Spleen (tissue), 11 donors: ENCODE measurements around the gene TAS1R3. TPM values are rescaled to one million over a fixed set of nuclear protein-coding genes. Genes with fewer than 3 reads are reported as not detected.

ENCODE experiments used
- DNase-seq: peaks from one replicate; pipeline ENCODE4 v3.0.0-alpha.2; 2020
- H3K27ac ChIP-seq, 8 donors: fragments of 200-600 bp; sonication (generic) in 7 of 8; 1 replicate in 4 of 8; 2 replicates in 4 of 8; pipeline versions ENCODE4 v1.5.0 to v1.8.0; 2016 to 2021; ENCODE audit warnings: inconsistent platforms in 4 of 8, mild to moderate bottlenecking in 4 of 8, moderate library complexity in 1 of 8
- H3K27me3 ChIP-seq, 7 donors: fragments of 200-600 bp; sonication (generic) in 6 of 7; replicated peaks in 1 of 7; 1 replicate in 4 of 7; 2 replicates in 3 of 7; pipeline versions ENCODE4 v1.5.0 to v1.8.0; 2016 to 2021; ENCODE audit warnings: inconsistent platforms in 3 of 7, mild to moderate bottlenecking in 1 of 7
- H3K36me3 ChIP-seq, 6 donors: fragments of 200-600 bp; sonication (generic) in 5 of 6; 1 replicate in 4 of 6; 2 replicates in 2 of 6; pipeline versions ENCODE4 v1.5.0 to v1.8.0; 2016 to 2021; ENCODE audit warnings: inconsistent platforms in 2 of 6
- H3K4me1 ChIP-seq, 6 donors: fragments of 200-600 bp; sonication (generic) in 5 of 6; 1 replicate in 3 of 6; 2 replicates in 3 of 6; pipeline versions ENCODE4 v1.5.0 to v1.8.0; 2016 to 2021; ENCODE audit warnings: inconsistent platforms in 3 of 6
- H3K4me3 ChIP-seq, 8 donors: fragments of 200-600 bp; sonication (generic) in 7 of 8; 1 replicate in 4 of 8; 2 replicates in 4 of 8; pipeline versions ENCODE4 v1.5.0 to v1.8.0; 2016 to 2021; ENCODE audit warnings: inconsistent platforms in 4 of 8, mild to moderate bottlenecking in 4 of 8, moderate library complexity in 2 of 8
- H3K9me3 ChIP-seq, 8 donors: fragments of 200-600 bp; sonication (generic) in 7 of 8; 1 replicate in 4 of 8; 2 replicates in 4 of 8; pipeline versions ENCODE4 v1.5.0 to v1.8.0; 2016 to 2021; ENCODE audit warnings: inconsistent platforms in 4 of 8
- CTCF ChIP-seq, 11 experiments: fragments of 200-600 bp in 7 of 11; fragments of 450-650 bp in 4 of 11; sonication (generic) in 4 of 11; IDR thresholded peaks in 8 of 11; conservative IDR thresholded peaks in 3 of 11; 1 replicate in 7 of 11; 2 replicates in 4 of 11; pipeline versions ENCODE4 v1.4.0 to v1.8.0; 2016 to 2021; ENCODE audit warnings: antibody characterized with exemption in 11 of 11, inconsistent platforms in 4 of 11, mild to moderate bottlenecking in 1 of 11
- POLR2A ChIP-seq, 3 donors: fragments of 450-650 bp; IDR thresholded peaks; one replicate each; pipeline ENCODE4 v1.5.1; 2017; ENCODE audit warnings: antibody characterized with exemption in 3 of 3, mild to moderate bottlenecking in 1 of 3
- POLR2AphosphoS5 ChIP-seq, 3 donors: sonication (generic); formaldehyde crosslinking; IDR thresholded peaks; one replicate each; pipeline ENCODE4 v1.5.1; 2017; ENCODE audit warnings: antibody characterized with exemption in 3 of 3
- WGBS, 5 donors: extraction: QIAGEN DNeasy Blood & Tissue Kit in 3 of 5; methylation state at CpG; one replicate each; pipeline versions ENCODE4 v1.1.5 to v1.1.7; 2013 to 2018; 5-methylcytosine and 5-hydroxymethylcytosine counted together
- intact Hi-C: fragments of 100-400 bp; cut with DNase I; formaldehyde crosslinking; loops from one replicate; pipeline ENCODE4 v1.15.0; 2023; ENCODE audit warnings: low total_unique reads
- polyA plus RNA-seq, 3 donors: library from polyadenylated mRNA; stranded (reverse); fragments of 200-250 nt; gene quantifications; one replicate each; pipeline ENCODE4 v1.2.1, GENCODE V29; 2013
- total RNA-seq, 7 donors: library from RNA; depleted of rRNA in 3 of 7; stranded (reverse); fragments of >200 nt in 3 of 7; fragmentation: NEBNext Ultra II Directional in 4 of 7; extraction: Animal tissue kit (Norgen Biotek cat#: 25700) in 4 of 7; gene quantifications; one replicate each; pipeline versions ENCODE4 v1.1.0 to v1.2.1, GENCODE V29; 2016 to 2021
- donor health status: healthy with polysubstance abuse.
- donor health status: DM: no; HTN: no; CAD: no; lungs with moderate emphysema.
- donor health status: DM: no; HTN: no; CAD: no.
- donor health status: Bipolar disorder and iron deficiency.
- donor health status: healthy.
- donor health status: DM: no; HTN: no; CAD: no.
- donor health status: DM: yes; HTN: yes; CAD: no.

TAS1R3 gene
- total and polyA plus RNA-seq, 10 donors: 0.23 to 5.9 (median 2.2) TPM

DNA sequence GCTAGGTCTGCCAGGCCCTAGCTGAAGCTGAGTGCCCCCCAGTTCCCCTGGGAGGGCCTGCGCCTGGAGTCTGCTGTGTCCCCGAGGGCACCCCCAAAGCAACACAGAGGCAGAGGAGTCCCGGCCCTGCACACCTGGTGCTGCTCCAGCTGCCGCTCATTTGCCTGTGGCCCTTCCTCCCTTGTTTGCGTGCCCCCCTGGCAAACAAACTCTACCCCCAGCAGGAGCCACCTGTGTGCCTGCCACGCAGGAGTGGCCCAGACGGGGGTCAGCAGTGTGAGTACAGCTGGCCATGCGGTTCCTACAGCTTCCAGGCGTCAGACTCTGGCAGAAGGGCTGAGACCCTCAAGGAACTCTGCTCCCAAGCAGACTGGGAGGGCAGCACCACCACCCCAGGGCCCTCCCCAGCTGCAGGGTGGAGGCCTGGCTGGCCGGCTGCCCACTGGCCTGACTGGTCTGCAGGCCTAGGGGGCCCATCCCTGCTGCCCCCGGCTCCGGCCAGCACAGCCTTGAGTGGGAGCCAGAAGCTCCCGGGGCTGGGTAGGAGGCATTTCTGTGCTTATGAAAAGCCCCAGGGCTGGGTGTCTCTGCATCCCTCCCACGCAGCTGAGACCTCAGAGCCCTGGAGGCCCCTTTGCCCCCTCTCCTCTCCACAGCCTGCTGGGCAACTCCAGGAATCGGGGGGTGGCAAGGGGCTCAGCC lies 563 bp upstream of the TAS1R3 start:
- Histone ChIP-seq H3K9me3 (no peaks in the 10 kb centered on the region), H3K27ac (peak overlapping the region in 5 of 8 donors; percentile 31 to 79 (median 46)), H3K36me3 (peaks cover 0 to 38% (median 21%) of the 10 kb centered on the region in 6 donors), H3K4me1 (peaks cover 6 to 77% (median 52%) of the 10 kb centered on the region in 6 donors), H3K27me3 (no peaks in the 10 kb centered on the region), H3K4me3 (no peak overlapping the region)
- 72 to 77% (median 76%) methylated on average over 6 to 15 of the region's 15 CpGs for WGBS, 5 donors
- DNase-seq: no peak
- intact Hi-C loops: no loop called here
- TF ChIP-seq POLR2AphosphoS5 (IDR thresholded peaks at IDR 0.05) (peak in 2 of 3 donors; percentile 14 to 34), POLR2A (IDR thresholded peaks at IDR 0.05) (no peak)

DNA sequence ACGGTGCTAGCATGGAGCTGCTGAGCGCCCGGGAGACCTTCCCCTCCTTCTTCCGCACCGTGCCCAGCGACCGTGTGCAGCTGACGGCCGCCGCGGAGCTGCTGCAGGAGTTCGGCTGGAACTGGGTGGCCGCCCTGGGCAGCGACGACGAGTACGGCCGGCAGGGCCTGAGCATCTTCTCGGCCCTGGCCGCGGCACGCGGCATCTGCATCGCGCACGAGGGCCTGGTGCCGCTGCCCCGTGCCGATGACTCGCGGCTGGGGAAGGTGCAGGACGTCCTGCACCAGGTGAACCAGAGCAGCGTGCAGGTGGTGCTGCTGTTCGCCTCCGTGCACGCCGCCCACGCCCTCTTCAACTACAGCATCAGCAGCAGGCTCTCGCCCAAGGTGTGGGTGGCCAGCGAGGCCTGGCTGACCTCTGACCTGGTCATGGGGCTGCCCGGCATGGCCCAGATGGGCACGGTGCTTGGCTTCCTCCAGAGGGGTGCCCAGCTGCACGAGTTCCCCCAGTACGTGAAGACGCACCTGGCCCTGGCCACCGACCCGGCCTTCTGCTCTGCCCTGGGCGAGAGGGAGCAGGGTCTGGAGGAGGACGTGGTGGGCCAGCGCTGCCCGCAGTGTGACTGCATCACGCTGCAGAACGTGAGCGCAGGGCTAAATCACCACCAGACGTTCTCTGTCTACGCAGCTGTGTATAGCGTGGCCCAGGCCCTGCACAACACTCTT lies 1.1 kb downstream of the TAS1R3 start:
- no peak for DNase-seq
- 86 to 90% (median 88%) methylated on average over 40 to 57 of the region's 57 CpGs for WGBS, 5 donors
- Histone ChIP-seq H3K27me3 (no peaks in the 10 kb centered on the region), H3K36me3 (peaks cover 0 to 41% (median 17%) of the 10 kb centered on the region in 6 donors), H3K4me1 (peaks cover 0 to 63% (median 36%) of the 10 kb centered on the region in 6 donors), H3K27ac (no peak overlapping the region), H3K9me3 (no peaks in the 10 kb centered on the region), H3K4me3 (no peak overlapping the region)
- intact Hi-C loops: no loop called here
- no peak for TF ChIP-seq CTCF (IDR thresholded peaks at IDR 0.05 in 8 of 11, conservative IDR thresholded peaks at IDR 0.05 in 3 of 11)
- peak in 2 of 3 donors; percentile 20 to 35 for TF ChIP-seq POLR2AphosphoS5 (IDR thresholded peaks at IDR 0.05)
- no peak for TF ChIP-seq POLR2A (IDR thresholded peaks at IDR 0.05)

DNA sequence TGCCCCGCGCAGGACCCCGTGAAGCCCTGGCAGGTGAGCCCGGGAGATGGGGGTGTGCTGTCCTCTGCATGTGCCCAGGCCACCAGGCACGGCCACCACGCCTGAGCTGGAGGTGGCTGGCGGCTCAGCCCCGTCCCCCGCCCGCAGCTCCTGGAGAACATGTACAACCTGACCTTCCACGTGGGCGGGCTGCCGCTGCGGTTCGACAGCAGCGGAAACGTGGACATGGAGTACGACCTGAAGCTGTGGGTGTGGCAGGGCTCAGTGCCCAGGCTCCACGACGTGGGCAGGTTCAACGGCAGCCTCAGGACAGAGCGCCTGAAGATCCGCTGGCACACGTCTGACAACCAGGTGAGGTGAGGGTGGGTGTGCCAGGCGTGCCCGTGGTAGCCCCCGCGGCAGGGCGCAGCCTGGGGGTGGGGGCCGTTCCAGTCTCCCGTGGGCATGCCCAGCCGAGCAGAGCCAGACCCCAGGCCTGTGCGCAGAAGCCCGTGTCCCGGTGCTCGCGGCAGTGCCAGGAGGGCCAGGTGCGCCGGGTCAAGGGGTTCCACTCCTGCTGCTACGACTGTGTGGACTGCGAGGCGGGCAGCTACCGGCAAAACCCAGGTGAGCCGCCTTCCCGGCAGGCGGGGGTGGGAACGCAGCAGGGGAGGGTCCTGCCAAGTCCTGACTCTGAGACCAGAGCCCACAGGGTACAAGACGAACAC lies 1.8 kb downstream of the TAS1R3 start:
- H3K4me3 ChIP-seq: no peak overlapping the region
- H3K27ac ChIP-seq: no peak overlapping the region
- intact Hi-C loops: no loop called here
- DNase-seq: no peak
- H3K4me1 ChIP-seq: peaks cover 0 to 56% (median 29%) of the 10 kb centered on the region in 6 donors
- H3K27me3 ChIP-seq: no peaks in the 10 kb centered on the region
- TF ChIP-seq CTCF (IDR thresholded peaks at IDR 0.05 in 8 of 11, conservative IDR thresholded peaks at IDR 0.05 in 3 of 11) (no peak), POLR2A (IDR thresholded peaks at IDR 0.05) (no peak), POLR2AphosphoS5 (IDR thresholded peaks at IDR 0.05) (peak in 2 of 3 donors; percentile 2 to 32)
- H3K9me3 ChIP-seq: no peaks in the 10 kb centered on the region
- H3K36me3 ChIP-seq: peaks cover 0 to 41% (median 10%) of the 10 kb centered on the region in 6 donors
- WGBS, 5 donors: 81 to 91% (median 86%) methylated on average over 15 to 48 of the region's 48 CpGs

GRCh38 chr1:1333551-1334241 lies 2.6 kb downstream of the TAS1R3 start:
- TF ChIP-seq POLR2A (IDR thresholded peaks at IDR 0.05) (no peak), POLR2AphosphoS5 (IDR thresholded peaks at IDR 0.05) (peak; percentile 21 to 59 (median 27))
- DNase-seq: no peak
- H3K4me1 ChIP-seq: peaks cover 0 to 48% (median 26%) of the 10 kb centered on the region in 6 donors
- H3K27me3 ChIP-seq: no peaks in the 10 kb centered on the region
- peaks cover 0 to 41% (median 10%) of the 10 kb centered on the region in 6 donors for H3K36me3 ChIP-seq
- WGBS, 5 donors: 88 to 93% (median 89%) methylated on average over 5 to 36 of the region's 36 CpGs
- H3K9me3 ChIP-seq: no peaks in the 10 kb centered on the region
- intact Hi-C loops: no loop called here
- no peak overlapping the region for H3K4me3 ChIP-seq
- H3K27ac ChIP-seq: no peak overlapping the region
